NCI-H1436 (cell line): Measurements from ENCODE around the gene IL23A.
A peak's percentile ranks its signal among the peaks of the same experiment; 100 is the strongest.
"Not testable (repeated sequence)": the region's sequence is repeated elsewhere in the genome, so short reads cannot be mapped to it uniquely, and the experiment has no call there.

Source experiments
- DNase-seq: peaks from one replicate; lab custom pipeline; 2025; lab: John Stamatoyannopoulos, UW

The IL23A gene

GRCh38 chr12:56326126-56326525, 12.6 kb upstream of the IL23A start:
- DNase-seq: no peak

GRCh38 chr12:56326533-56326932, 12.2 kb upstream of the IL23A start:
- no peak for DNase-seq

GRCh38 chr12:56330936-56331490, 7.7 kb upstream of the IL23A start:
- no peak for DNase-seq

- no peak for DNase-seq
These were observed 6.0 kb upstream of the IL23A start for GRCh38 chr12:56332512-56333196.

GRCh38 chr12:56333197-56333678, 5.4 kb upstream of the IL23A start:
- DNase-seq: no peak

GRCh38 chr12:56333679-56334489, 4.8 kb upstream of the IL23A start, which contains the start of gene PAN2:
Gene PAN2 (minus strand): TSS chr12:56334000. CDS start chr12:56333094, 906 bp downstream.
- peak; percentile 95 for DNase-seq

- DNase-seq: no peak
These were observed 4.2 kb upstream of the IL23A start for GRCh38 chr12:56334490-56334793.

GRCh38 chr12:56335527-56335926, 3.2 kb upstream of the IL23A start:
- not testable (repeated sequence) for DNase-seq

- DNase-seq: no peak
These were observed 2.1 kb upstream of the IL23A start for GRCh38 chr12:56336361-56337167.

- no peak for DNase-seq
These were observed 882 bp upstream of the IL23A start for GRCh38 chr12:56337753-56338251.

GRCh38 chr12:56339158-56339422, 406 bp downstream of the IL23A start:
- no peak for DNase-seq

- no peak for DNase-seq
These were observed 2.9 kb downstream of the IL23A start for GRCh38 chr12:56341616-56342015.

- DNase-seq: not testable (repeated sequence)
These were observed 3.6 kb downstream of the IL23A start for GRCh38 chr12:56342290-56342689.

GRCh38 chr12:56346675-56347074, 8.0 kb downstream of the IL23A start:
- DNase-seq: no peak

- DNase-seq: not testable (repeated sequence)
These were observed 8.6 kb downstream of the IL23A start for GRCh38 chr12:56347255-56347654.

- DNase-seq: no peak
These were observed 10.1 kb downstream of the IL23A start for GRCh38 chr12:56348776-56349175.

GRCh38 chr12:56350662-56351061, 12.0 kb downstream of the IL23A start:
- no peak for DNase-seq

- no peak for DNase-seq
These were observed 12.6 kb downstream of the IL23A start for GRCh38 chr12:56351325-56351724.

GRCh38 chr12:56358836-56359532, 20.3 kb downstream of the IL23A start:
- no peak for DNase-seq

- DNase-seq: peak; percentile 98
These were observed 21.4 kb downstream of the IL23A start, which contains the start of gene STAT2 for GRCh38 chr12:56359851-56360767. Gene STAT2 (minus strand): TSS chr12:56360107. CDS start chr12:56356571, 3,536 bp downstream.
